ENCODE data around the gene SLC44A1. TPM values are rescaled to one million over a fixed set of nuclear protein-coding genes. Genes with fewer than 3 reads are reported as not detected.

The SLC44A1 gene
- total RNA-seq, 1 donor = 60.5 TPM

- no peak for TF ChIP-seq CTCF (IDR thresholded peaks at IDR 0.05; ENCODE audit: insufficient read depth, low read length)
- no peak for DNase-seq (ENCODE audit: low read depth)
- H3K4me3 ChIP-seq (ENCODE audit: low read depth, low read length) = no peak overlapping the region
These were observed 58.3 kb downstream of the SLC44A1 start for GRCh38 chr9:105302728-105303127.

GRCh38 chr9:105305856-105306255, 61.4 kb downstream of the SLC44A1 start:
- no peak overlapping the region for H3K4me3 ChIP-seq (ENCODE audit: low read depth, low read length)
- no peak for TF ChIP-seq CTCF (IDR thresholded peaks at IDR 0.05; ENCODE audit: insufficient read depth, low read length)
- DNase-seq (ENCODE audit: low read depth) = no peak

- no peak for DNase-seq (ENCODE audit: low read depth)
- TF ChIP-seq CTCF (IDR thresholded peaks at IDR 0.05; ENCODE audit: insufficient read depth, low read length) = no peak
- H3K4me3 ChIP-seq (ENCODE audit: low read depth, low read length) = no peak overlapping the region
These were observed 62.1 kb downstream of the SLC44A1 start for GRCh38 chr9:105306351-105307140.

GRCh38 chr9:105307591-105308130, 63.2 kb downstream of the SLC44A1 start:
- H3K4me3 ChIP-seq (ENCODE audit: low read depth, low read length) = no peak overlapping the region
- DNase-seq (ENCODE audit: low read depth) = no peak
- TF ChIP-seq CTCF (IDR thresholded peaks at IDR 0.05; ENCODE audit: insufficient read depth, low read length) = no peak

- TF ChIP-seq CTCF (IDR thresholded peaks at IDR 0.05; ENCODE audit: insufficient read depth, low read length) = no peak
- H3K4me3 ChIP-seq (ENCODE audit: low read depth, low read length) = no peak overlapping the region
- DNase-seq (ENCODE audit: low read depth) = no peak
These were observed 64.2 kb downstream of the SLC44A1 start for GRCh38 chr9:105308461-105309341.

- peak; percentile 11 for DNase-seq (ENCODE audit: low read depth)
- TF ChIP-seq CTCF (IDR thresholded peaks at IDR 0.05; ENCODE audit: insufficient read depth, low read length) = no peak
These were observed 65.1 kb downstream of the SLC44A1 start for GRCh38 chr9:105309531-105309931.

More at GRCh38 chr9:105309531-105309931, 65.1 kb downstream of the SLC44A1 start:
- no peak overlapping the region for H3K4me3 ChIP-seq (ENCODE audit: low read depth, low read length)

All from fibroblast of the aortic adventitia (primary cell).